Measurements from ENCODE around the gene NEBL.

Gene NEBL

GRCh38 chr10:20855398-20856038 lies 41.6 kb downstream of the NEBL start:
- DNase-seq, result no peak

DNA sequence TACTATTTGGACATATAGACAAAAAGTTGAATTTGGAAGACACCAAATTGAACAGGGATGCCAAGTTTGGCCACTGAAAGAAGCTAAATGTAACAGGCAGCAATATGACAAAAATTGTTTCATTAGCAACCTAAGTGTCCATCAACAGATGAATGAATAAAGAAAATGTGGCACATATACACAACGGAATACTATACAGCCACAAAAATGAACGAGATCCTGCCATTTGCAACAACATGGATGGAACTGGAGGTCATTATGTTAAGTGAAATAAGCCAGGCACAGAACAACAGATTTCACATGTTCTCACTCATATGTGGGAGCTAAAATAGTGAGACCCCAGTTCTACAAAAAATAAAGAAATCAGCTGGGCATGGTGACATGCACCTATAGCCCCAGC lies 43.8 kb downstream of the NEBL start:
- no peak for DNase-seq

GRCh38 chr10:20852303-20852702 lies 44.8 kb downstream of the NEBL start:
- DNase-seq, result no peak

DNA sequence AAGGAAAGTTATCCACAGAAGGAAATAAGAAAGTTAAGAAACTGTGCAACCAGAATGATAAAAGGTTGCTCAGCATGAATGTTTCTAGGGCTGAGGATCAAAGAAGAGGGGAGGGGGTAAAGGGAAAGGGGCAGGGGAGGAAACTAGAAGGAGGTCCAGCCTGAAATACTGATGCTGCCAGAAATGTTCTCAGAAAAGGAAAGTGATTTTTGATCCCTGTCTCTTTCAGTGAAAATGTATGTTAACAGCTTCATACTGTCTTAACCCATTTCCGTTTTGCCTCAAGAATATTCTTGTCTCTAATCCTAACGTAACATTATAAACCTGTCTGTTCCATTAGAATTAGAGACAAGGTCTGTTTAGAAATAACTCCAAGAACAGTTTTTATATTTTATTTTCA lies 49.6 kb downstream of the NEBL start:
- DNase-seq, result no peak

DNA sequence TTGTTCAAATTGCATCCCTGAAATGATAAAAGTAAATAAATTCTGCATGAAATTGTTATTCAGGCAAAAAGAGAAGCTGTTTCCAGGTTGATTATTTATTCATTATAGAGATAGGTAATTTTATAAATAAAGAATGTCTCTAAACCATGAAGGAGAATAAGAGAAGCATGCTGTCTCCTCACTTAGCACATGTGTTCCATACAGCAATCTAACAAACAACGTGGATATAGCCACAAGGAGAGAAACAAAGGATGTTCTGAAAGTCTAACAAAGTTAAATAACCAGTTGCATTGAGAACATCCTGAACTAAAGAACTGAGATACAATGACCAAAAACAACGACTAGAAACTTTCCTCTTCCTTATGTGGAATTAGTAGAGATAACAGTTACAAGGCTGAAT lies 50.8 kb downstream of the NEBL start:
- DNase-seq, result no peak

DNA sequence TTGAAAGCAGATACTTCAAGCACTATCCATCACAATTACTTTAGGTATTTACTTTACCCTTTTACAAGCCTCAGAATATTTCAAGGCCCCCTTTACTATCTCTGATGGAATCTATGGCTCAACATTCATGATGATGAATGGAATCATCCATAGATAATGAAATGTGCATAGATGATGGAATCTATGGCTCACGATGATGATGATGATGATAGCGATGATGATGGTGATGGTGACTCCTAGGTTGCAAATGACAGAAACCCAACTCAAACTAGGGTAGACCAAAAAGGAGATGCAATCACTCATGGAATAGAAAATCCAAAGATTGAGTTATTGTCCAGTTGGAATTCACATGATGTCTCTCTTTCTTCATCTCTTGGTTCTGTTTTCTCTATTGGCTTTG lies 55.7 kb downstream of the NEBL start:
- no peak for DNase-seq

GRCh38 chr10:20839910-20840309 lies 57.2 kb downstream of the NEBL start:
- no peak for DNase-seq

DNA sequence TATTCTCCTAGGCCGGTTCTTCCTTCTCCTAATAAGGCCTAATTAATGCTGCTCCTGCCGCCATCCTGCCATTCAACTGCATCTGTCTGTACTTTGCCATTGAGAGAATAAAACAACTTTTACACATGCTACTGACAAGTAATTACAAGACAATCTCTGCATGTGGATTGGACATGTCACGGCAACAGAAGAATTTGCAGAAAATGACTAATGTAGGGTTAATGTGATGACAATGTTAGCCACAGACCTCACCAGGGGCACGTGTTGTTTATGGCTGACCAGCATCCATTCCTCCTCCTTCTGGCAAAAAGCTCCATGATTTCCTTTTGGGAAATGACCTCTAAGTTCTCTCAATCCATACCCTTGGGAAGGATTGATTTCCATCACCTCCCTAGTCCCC lies 58.0 kb downstream of the NEBL start:
- no peak for DNase-seq

GRCh38 chr10:20836401-20836800 lies 60.7 kb downstream of the NEBL start:
- DNase-seq, result no peak

GRCh38 chr10:20835335-20835734 lies 61.8 kb downstream of the NEBL start:
- DNase-seq, result no peak

DNA sequence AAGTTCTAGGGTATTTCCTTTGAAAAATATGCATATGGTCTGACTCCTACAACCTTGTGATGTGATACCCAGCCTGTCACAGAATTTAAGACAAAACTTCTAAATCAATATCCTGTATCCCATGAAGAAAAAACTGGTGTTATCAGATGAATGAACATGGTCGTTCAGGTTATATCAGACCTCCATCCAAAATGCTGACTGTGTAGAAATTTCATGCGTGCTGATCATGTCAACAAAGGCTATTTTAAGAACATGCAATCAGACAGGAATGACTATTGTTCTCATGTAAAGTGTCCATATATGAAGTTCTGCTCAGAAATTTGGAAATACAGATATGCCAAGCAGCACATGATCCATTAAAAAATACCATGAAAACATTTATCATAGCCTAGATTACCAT lies 62.3 kb downstream of the NEBL start:
- no peak for DNase-seq

DNA sequence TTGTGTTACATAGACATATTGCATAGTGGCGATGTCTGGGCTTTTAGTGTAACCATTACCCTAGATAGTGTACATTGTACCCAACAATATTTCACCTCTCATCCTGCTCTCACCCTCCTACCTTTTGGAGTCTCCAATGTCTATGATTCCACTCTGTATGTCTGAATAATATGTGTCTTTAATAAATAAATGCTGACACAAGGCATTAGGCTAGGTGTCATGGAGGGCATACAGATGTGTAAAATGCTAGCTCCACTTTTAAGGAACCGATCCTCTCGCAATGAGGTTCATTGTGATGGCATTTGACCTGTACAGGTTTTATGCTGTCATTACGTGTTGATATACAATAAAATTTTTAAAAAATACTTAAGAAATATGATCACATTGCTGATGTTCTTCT lies 74.3 kb downstream of the NEBL start:
- DNase-seq, result no peak

DNA sequence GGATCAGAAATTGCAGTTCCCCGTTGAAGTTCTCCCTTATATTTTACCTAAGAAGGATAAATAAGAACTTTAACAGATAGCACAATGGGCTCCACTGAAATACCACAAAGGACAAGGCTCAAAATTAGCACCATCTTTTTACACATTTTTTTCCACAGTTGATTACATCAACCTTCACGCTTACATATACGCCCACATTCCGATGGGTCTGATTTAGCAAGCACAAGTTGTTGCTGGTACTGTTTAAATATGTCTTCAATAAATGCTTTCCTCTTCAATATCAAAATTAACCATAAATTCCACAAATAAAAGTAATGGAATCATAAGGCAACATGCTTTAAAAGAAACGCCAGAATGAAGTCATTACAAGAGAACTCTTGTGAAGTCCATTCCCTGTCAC lies 79.5 kb downstream of the NEBL start:
- no peak for DNase-seq

- DNase-seq, result no peak
These were observed 80.0 kb downstream of the NEBL start for GRCh38 chr10:20817116-20817515.

DNA sequence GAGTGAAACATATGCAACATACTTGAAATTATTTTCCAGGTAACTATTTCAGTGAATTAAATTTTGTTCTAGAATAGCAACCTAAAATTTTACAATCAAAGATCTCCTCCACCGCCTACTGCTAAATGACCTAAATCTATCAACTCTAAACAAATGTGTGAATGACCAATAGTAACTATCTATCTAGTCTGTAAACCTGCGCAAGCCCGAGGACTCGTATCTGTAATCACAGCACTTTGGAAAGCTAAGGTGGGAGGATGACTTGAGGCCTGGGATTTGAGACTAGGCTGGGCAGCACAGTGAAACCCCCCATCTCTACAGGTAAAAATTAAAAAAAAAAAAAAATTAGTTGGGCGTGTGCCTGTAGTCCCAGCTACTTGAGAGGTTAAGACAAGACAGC lies 83.0 kb downstream of the NEBL start:
- DNase-seq, result no peak

GRCh38 chr10:20811131-20811530 lies 86.0 kb downstream of the NEBL start:
- no peak for DNase-seq

DNA sequence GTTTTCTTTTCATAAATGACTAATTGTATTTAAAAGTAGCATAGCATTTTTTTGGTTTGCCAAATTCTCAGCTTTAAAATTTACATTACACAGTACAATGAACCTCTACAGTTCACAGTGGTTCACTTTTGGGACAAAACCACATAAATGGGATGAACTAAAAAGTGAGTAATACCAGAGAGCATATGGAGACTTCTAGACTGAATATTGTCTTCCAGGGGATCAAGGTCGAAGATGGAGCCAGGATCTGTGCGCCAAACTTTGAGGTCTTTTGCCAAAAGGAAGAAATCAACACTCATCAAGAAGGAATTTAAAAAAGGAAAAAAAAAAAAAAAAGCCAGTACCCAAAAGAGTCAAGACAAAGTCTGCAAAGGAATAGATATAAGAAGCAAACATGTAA lies 87.5 kb downstream of the NEBL start:
- DNase-seq, result no peak

GRCh38 chr10:20806487-20806886 lies 90.6 kb downstream of the NEBL start:
- DNase-seq, result no peak

GRCh38 chr10:20797290-20797689 lies 99.8 kb downstream of the NEBL start:
- no peak for DNase-seq

- DNase-seq, result no peak
These were observed 101.7 kb downstream of the NEBL start for GRCh38 chr10:20795391-20795790.

DNA sequence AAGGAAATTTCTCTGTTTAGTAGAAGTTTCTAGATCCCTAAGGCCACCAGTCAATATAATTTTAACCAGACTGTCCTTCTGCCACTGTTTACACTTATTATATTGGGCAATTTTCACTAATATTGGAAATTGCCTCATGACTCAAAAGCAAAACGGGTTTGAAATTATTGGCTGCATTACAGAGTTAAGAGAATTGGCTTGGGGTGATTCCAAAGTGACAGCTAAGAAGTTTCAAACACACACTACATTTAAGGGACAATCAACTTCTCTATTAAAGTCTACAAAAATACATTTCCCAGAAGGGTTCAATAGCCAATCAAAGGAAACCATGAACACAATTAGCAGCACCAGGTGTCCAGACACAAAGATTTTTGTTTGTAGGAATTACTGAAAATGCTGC lies 111.9 kb downstream of the NEBL start:
- no peak for DNase-seq

DNA sequence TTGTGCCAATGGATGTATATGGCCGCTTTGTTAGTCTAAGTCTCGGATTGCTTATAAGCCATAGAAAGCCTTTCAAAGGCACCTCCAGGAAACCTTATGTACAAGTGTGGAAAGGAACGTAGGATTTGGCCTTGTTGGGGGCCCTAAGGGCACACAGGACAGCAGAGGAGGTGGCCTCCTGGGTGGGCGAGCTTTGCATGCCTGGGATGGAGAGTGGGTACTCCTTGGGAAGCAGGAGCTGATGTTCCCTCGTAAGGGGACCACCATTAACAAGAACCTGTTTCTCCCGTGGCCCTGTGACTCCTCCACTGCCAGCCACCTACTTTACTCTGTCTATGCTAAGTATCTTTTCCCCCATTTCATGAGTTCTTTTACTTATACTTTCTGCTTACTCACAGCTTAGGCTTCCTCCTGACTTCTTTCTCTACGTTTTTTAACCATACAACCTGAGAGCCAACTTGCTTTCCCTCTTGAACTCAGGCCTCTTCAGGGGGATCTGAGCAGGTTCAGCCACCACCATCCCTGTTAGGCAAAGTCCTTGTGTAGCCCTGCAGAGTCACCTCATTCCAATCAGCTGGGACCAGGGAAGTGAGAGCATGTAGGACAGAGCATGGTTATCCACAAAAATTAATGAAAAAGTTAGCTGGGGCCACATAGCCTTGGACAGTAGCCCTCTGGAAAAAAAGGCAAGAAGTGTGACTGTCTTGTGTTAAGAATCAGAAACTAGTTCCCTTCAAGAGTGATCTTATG lies 118.9 kb downstream of the NEBL start:
- no peak for DNase-seq

DNA sequence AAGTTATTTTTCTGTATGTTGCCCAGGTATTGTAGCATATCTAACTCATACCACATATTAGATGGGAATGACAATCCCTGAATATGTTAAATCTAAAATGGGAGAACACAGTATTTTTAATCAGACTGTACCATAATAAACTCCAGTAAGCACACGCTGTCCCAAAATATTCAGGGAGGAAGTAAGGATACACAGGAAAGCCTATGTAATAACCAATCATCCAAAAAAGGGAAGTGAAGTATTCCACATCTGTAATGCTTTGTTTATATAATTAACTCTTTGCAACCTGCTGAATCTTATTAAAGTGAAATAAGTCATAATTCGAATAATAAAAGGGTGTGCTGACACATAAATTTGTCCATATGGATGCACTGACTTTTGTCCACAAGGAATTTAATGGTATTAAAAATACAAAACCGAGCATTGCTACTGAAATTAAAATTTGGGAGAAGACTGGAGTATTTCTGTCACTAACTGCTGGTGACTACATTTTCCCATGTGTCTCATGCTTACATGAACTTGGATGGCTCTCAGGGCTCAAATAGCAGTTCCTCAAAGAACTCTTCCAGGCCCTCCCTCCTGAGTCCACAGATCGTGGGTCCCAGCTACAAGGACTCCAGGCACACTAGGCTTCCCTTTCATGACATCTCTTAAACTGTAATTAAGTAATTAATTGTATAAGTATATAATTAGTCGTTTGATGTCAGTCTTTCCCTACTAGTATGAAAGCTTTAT lies 120.6 kb downstream of the NEBL start:
- DNase-seq, result no peak

GRCh38 chr10:20771051-20771450 lies 126.1 kb downstream of the NEBL start:
- DNase-seq, result no peak
